Temporal lobe (tissue), 1 donor: ENCODE measurements around the gene AKAP3. TPM values are rescaled to one million over a fixed set of nuclear protein-coding genes. Genes with fewer than 3 reads are reported as not detected.

ENCODE experiments used
- total RNA-seq: library from RNA; depleted of rRNA; stranded (reverse); fragments of >200 nt; gene quantifications from one replicate; pipeline ENCODE4 v1.2.3, GENCODE V29; 2014

Gene AKAP3
- total RNA-seq, 1 donor from 2014 or later, result 1.5 TPM

Other genes with a start within 250 kb of the AKAP3 start
- gene FGF6, start 203.2 kb downstream of the AKAP3 start, total RNA-seq, result not detected
- gene RAD51AP1, start 110.2 kb downstream of the AKAP3 start, total RNA-seq, result 3.2 TPM
- gene DYRK4, start 86.8 kb downstream of the AKAP3 start, total RNA-seq, result 12.3 TPM
- gene NDUFA9, start 63 bp upstream of the AKAP3 start, total RNA-seq, result 20.4 TPM
- gene GALNT8, start 71.3 kb upstream of the AKAP3 start, total RNA-seq, result 46.5 TPM